Tibial nerve (tissue), 4 donors: ENCODE measurements around the gene BACH2. TPM values are rescaled to one million over a fixed set of nuclear protein-coding genes. Genes with fewer than 3 reads are reported as not detected.

Experiments
- DNase-seq, 2 donors: peaks; one replicate each; pipeline ENCODE4 v3.0.0-alpha.2; 2019; ENCODE audit warnings: low spot score in 2 of 2
- H3K27ac ChIP-seq, 4 donors: fragments of 200-600 bp; sonication (generic) in 3 of 4; one replicate each; pipeline ENCODE4 v1.5.1; 2017 to 2019; ENCODE audit warnings: mild to moderate bottlenecking in 1 of 4
- H3K27me3 ChIP-seq, 2 donors: fragments of 200-600 bp; sonication (generic) in 1 of 2; one replicate each; pipeline versions ENCODE4 v1.5.1 to v1.6.0; 2017 to 2019
- H3K36me3 ChIP-seq, 3 donors: fragments of 200-600 bp; sonication (generic); one replicate each; pipeline ENCODE4 v1.5.1; 2018 to 2019
- H3K4me1 ChIP-seq, 4 donors: fragments of 200-600 bp; sonication (generic) in 3 of 4; one replicate each; pipeline ENCODE4 v1.5.1; 2017 to 2019
- H3K4me3 ChIP-seq, 4 donors: fragments of 200-600 bp; sonication (generic) in 3 of 4; one replicate each; pipeline ENCODE4 v1.5.1; 2017 to 2019; ENCODE audit warnings: mild to moderate bottlenecking in 1 of 4, moderate library complexity in 1 of 4
- H3K9me3 ChIP-seq, 4 donors: fragments of 200-600 bp; sonication (generic) in 3 of 4; one replicate each; pipeline ENCODE4 v1.5.1; 2017 to 2019
- CTCF ChIP-seq, 5 experiments: fragments of 200-600 bp in 3 of 5; fragments of 450-650 bp in 2 of 5; sonication (generic) in 3 of 5; IDR thresholded peaks; one replicate each; pipeline ENCODE4 v1.5.1; 2016 to 2019; ENCODE audit warnings: antibody characterized with exemption in 5 of 5, mild to moderate bottlenecking in 3 of 5, moderate library complexity in 2 of 5
- EP300 ChIP-seq, 2 donors: sonication (generic); formaldehyde crosslinking; IDR thresholded peaks; one replicate each; pipeline ENCODE4 v1.6.1; 2017; ENCODE audit warnings: antibody characterized with exemption in 2 of 2, mild to moderate bottlenecking in 1 of 2
- POLR2A ChIP-seq, 2 donors: fragments of 450-650 bp; IDR thresholded peaks; one replicate each; pipeline ENCODE4 v1.6.1; 2017; ENCODE audit warnings: antibody characterized with exemption in 2 of 2, mild to moderate bottlenecking in 2 of 2, moderate library complexity in 2 of 2
- WGBS, 2 donors: methylation state at CpG; one replicate each; pipeline ENCODE4 v1.1.5; 2018; 5-methylcytosine and 5-hydroxymethylcytosine counted together
- total RNA-seq, 4 donors: library from RNA; depleted of rRNA; stranded (reverse); fragments of >200 nt; gene quantifications; one replicate each; pipeline ENCODE4 v1.1.0, GENCODE V29; 2016

BACH2 gene
- total RNA-seq, 4 donors from 2014 or later, result 4.4 to 11.1 (median 8.4) TPM

GRCh38 chr6:90098001-90098531 lies 198.6 kb downstream of the BACH2 start:
- Histone ChIP-seq H3K27me3 (no peaks in the 10 kb centered on the region), H3K36me3 (no peaks in the 10 kb centered on the region), H3K4me1 (peaks cover 0 to 38% (median 19%) of the 10 kb centered on the region in 4 donors), H3K9me3 (no peaks in the 10 kb centered on the region), H3K27ac (peak overlapping the region; percentile 61 to 95 (median 78)), H3K4me3 (no peak overlapping the region)
- WGBS, 2 donors, result 15 to 16% methylated on average over 4 of the region's 4 CpGs
- peak; percentile 27 to 66 (median 58) for TF ChIP-seq CTCF (IDR thresholded peaks at IDR 0.05)
- TF ChIP-seq EP300 (IDR thresholded peaks at IDR 0.05), result peak in 1 of 2 donors; percentile 76
- TF ChIP-seq POLR2A (IDR thresholded peaks at IDR 0.05), result no peak
- peak; percentile 83 to 89 for DNase-seq

GRCh38 chr6:90097356-90097755 lies 199.3 kb downstream of the BACH2 start:
- H3K4me3 ChIP-seq, result no peak overlapping the region
- H3K27ac ChIP-seq, result peak overlapping the region; percentile 61 to 95 (median 78)
- no peaks in the 10 kb centered on the region for H3K27me3 ChIP-seq
- no peaks in the 10 kb centered on the region for H3K9me3 ChIP-seq
- TF ChIP-seq EP300 (IDR thresholded peaks at IDR 0.05) (no peak), POLR2A (IDR thresholded peaks at IDR 0.05) (no peak), CTCF (IDR thresholded peaks at IDR 0.05) (no peak)
- peaks cover 0 to 37% (median 19%) of the 10 kb centered on the region in 4 donors for H3K4me1 ChIP-seq
- WGBS, 2 donors, result 50 to 53% methylated on average over 7 of the region's 7 CpGs
- H3K36me3 ChIP-seq, result no peaks in the 10 kb centered on the region
- no peak for DNase-seq

GRCh38 chr6:90096818-90097217 lies 199.8 kb downstream of the BACH2 start:
- no peaks in the 10 kb centered on the region for H3K9me3 ChIP-seq
- no peak overlapping the region for H3K4me3 ChIP-seq
- no peak for DNase-seq
- H3K4me1 ChIP-seq, result peaks cover 0 to 37% (median 19%) of the 10 kb centered on the region in 4 donors
- no peaks in the 10 kb centered on the region for H3K27me3 ChIP-seq
- no peaks in the 10 kb centered on the region for H3K36me3 ChIP-seq
- no peak for TF ChIP-seq EP300 (IDR thresholded peaks at IDR 0.05)
- WGBS, 2 donors, result 91 to 98% methylated on average over 4 of the region's 4 CpGs
- peak overlapping the region in 3 of 4 donors; percentile 70 to 95 (median 85) for H3K27ac ChIP-seq

GRCh38 chr6:90095788-90096187 lies 200.9 kb downstream of the BACH2 start:
- H3K9me3 ChIP-seq, result no peaks in the 10 kb centered on the region
- no peak for DNase-seq
- peaks cover 0 to 37% (median 19%) of the 10 kb centered on the region in 4 donors for H3K4me1 ChIP-seq
- no peak overlapping the region for H3K4me3 ChIP-seq
- 78 to 82% methylated on average over 3 of the region's 3 CpGs for WGBS, 2 donors
- no peaks in the 10 kb centered on the region for H3K27me3 ChIP-seq
- TF ChIP-seq CTCF (IDR thresholded peaks at IDR 0.05) (no peak), POLR2A (IDR thresholded peaks at IDR 0.05) (no peak), EP300 (IDR thresholded peaks at IDR 0.05) (no peak)
- no peaks in the 10 kb centered on the region for H3K36me3 ChIP-seq
- H3K27ac ChIP-seq, result peak overlapping the region in 2 of 4 donors; percentile 85 to 95

- Histone ChIP-seq H3K4me1 (peaks cover 0 to 37% (median 19%) of the 10 kb centered on the region in 4 donors), H3K27ac (peak overlapping the region in 1 of 4 donors; percentile 85), H3K4me3 (no peak overlapping the region), H3K9me3 (no peaks in the 10 kb centered on the region), H3K27me3 (no peaks in the 10 kb centered on the region), H3K36me3 (no peaks in the 10 kb centered on the region)
- WGBS, 2 donors, result 98% methylated on average over 2 of the region's 2 CpGs
- TF ChIP-seq POLR2A (IDR thresholded peaks at IDR 0.05) (no peak), CTCF (IDR thresholded peaks at IDR 0.05) (no peak), EP300 (IDR thresholded peaks at IDR 0.05) (no peak)
- no peak for DNase-seq
Measured at GRCh38 chr6:90095145-90095544, 201.5 kb downstream of the BACH2 start.
